Neuronal stem cell (in vitro differentiated cells): Measurements from ENCODE around the gene YY1.

Experiments
- DNase-seq: peaks from one replicate; pipeline ENCODE4 v3.0.0-alpha.2; 2013; ENCODE audit warnings: low spot score
- H2AFZ ChIP-seq: one replicate; pipeline ENCODE4 v1.6.1; 2013; ENCODE audit warnings: mild to moderate bottlenecking, low read length, inconsistent platforms
- H2AK5ac ChIP-seq: 2 replicates; pipeline ENCODE4 v1.6.1; 2013; ENCODE audit warnings: low read depth, mild to moderate bottlenecking, inconsistent platforms, low read length, moderate library complexity, mixed read lengths
- H2BK120ac ChIP-seq: 2 replicates; pipeline ENCODE4 v1.6.1; 2013; ENCODE audit warnings: low read depth, mild to moderate bottlenecking, inconsistent platforms, low read length, moderate library complexity, mixed read lengths
- H2BK12ac ChIP-seq: one replicate; pipeline ENCODE4 v1.6.1; 2013; ENCODE audit warnings: low read length, inconsistent platforms
- H2BK15ac ChIP-seq: 2 replicates; pipeline ENCODE4 v1.6.1; 2013; ENCODE audit warnings: mild to moderate bottlenecking, low read length, inconsistent platforms, mixed read lengths
- H2BK5ac ChIP-seq: one replicate; pipeline ENCODE4 v1.6.1; 2013; ENCODE audit warnings: inconsistent platforms, mild to moderate bottlenecking, low read length, moderate library complexity
- H3K14ac ChIP-seq: one replicate; pipeline ENCODE4 v1.6.1; 2013; ENCODE audit warnings: low read length, inconsistent platforms
- H3K18ac ChIP-seq: 2 replicates; pipeline ENCODE4 v1.6.1; 2013; ENCODE audit warnings: low read length, inconsistent platforms
- H3K23ac ChIP-seq: 2 replicates; pipeline ENCODE4 v1.6.1; 2013; ENCODE audit warnings: low read depth, mild to moderate bottlenecking, mixed read lengths, low read length, inconsistent platforms; ENCODE audit not compliant: poor library complexity
- H3K27ac ChIP-seq: replicated peaks from 3 replicates; pipeline ENCODE4 v1.5.1; 2013; ENCODE audit warnings: low read length, inconsistent platforms
- H3K27me3 ChIP-seq, 3 experiments: 2 replicates each; pipeline ENCODE4 v1.6.1; 2013; ENCODE audit warnings: low read length in 3 of 3, mild to moderate bottlenecking in 2 of 3, inconsistent platforms in 1 of 3, low read depth in 1 of 3, mixed read lengths in 1 of 3, moderate library complexity in 1 of 3; ENCODE audit not compliant: control insufficient read depth in 3 of 3, insufficient read depth in 3 of 3
- H3K36me3 ChIP-seq, 2 donors: replicated peaks in 1 of 2; 2 replicates each; pipeline ENCODE4 v1.6.1; 2013; ENCODE audit warnings: low read length in 2 of 2; ENCODE audit not compliant: control insufficient read depth in 2 of 2, insufficient read depth in 2 of 2
- H3K4ac ChIP-seq: 2 replicates; pipeline ENCODE4 v1.6.1; 2013; ENCODE audit warnings: inconsistent platforms, mild to moderate bottlenecking, low read length, moderate library complexity
- H3K4me1 ChIP-seq, 2 donors: 1 replicate in 1 of 2; 2 replicates in 1 of 2; pipeline ENCODE4 v1.6.1; 2013; ENCODE audit warnings: low read length in 2 of 2, low read depth in 1 of 2; ENCODE audit not compliant: control insufficient read depth in 2 of 2, insufficient read depth in 1 of 2
- H3K4me2 ChIP-seq: one replicate; pipeline ENCODE4 v1.6.1; 2013; ENCODE audit warnings: mild to moderate bottlenecking, low read length, inconsistent platforms; ENCODE audit not compliant: insufficient read depth, poor library complexity, severe bottlenecking
- H3K4me3 ChIP-seq, 2 donors: 2 replicates each; pipeline ENCODE4 v1.5.1; 2013; ENCODE audit warnings: low read length in 2 of 2, mild to moderate bottlenecking in 2 of 2, inconsistent platforms in 1 of 2, moderate library complexity in 1 of 2
- H3K79me1 ChIP-seq: one replicate; pipeline ENCODE4 v1.6.1; 2013; ENCODE audit warnings: low read depth, mild to moderate bottlenecking, inconsistent platforms, low read length, moderate library complexity
- H3K9ac ChIP-seq: one replicate; pipeline ENCODE4 v1.6.1; 2013; ENCODE audit warnings: mild to moderate bottlenecking, low read depth, low read length, inconsistent platforms; ENCODE audit not compliant: poor library complexity
- H3K9me3 ChIP-seq, 2 donors: replicated peaks in 1 of 2; 2 replicates each; pipeline versions ENCODE3 to v1.6.1; 2013; ENCODE audit warnings: low read length in 2 of 2, mild to moderate bottlenecking in 2 of 2, inconsistent platforms in 1 of 2, low read depth in 1 of 2, mixed read lengths in 1 of 2, moderate library complexity in 1 of 2; ENCODE audit not compliant: control insufficient read depth in 2 of 2, insufficient read depth in 1 of 2
- H4K8ac ChIP-seq: one replicate; pipeline ENCODE4 v1.6.1; 2013; ENCODE audit warnings: low read depth, mild to moderate bottlenecking, inconsistent platforms, low read length, moderate library complexity
- H4K91ac ChIP-seq: one replicate; pipeline ENCODE4 v1.6.1; 2013; ENCODE audit warnings: low read length, low read depth, mild to moderate bottlenecking, inconsistent platforms; ENCODE audit not compliant: poor library complexity
- WGBS, 2 donors: extraction: QIAGEN DNeasy Blood & Tissue Kit; methylation state at CpG; one replicate each; pipeline ENCODE4 v1.1.7; 2013; ENCODE audit warnings: missing lambda C conversion rate in 2 of 2, mixed read lengths in 1 of 2; ENCODE audit not compliant: insufficient read length in 2 of 2, insufficient replicate concordance in 1 of 2; ENCODE audit errors: extremely low coverage in 2 of 2; 5-methylcytosine and 5-hydroxymethylcytosine counted together

YY1 gene

DNA sequence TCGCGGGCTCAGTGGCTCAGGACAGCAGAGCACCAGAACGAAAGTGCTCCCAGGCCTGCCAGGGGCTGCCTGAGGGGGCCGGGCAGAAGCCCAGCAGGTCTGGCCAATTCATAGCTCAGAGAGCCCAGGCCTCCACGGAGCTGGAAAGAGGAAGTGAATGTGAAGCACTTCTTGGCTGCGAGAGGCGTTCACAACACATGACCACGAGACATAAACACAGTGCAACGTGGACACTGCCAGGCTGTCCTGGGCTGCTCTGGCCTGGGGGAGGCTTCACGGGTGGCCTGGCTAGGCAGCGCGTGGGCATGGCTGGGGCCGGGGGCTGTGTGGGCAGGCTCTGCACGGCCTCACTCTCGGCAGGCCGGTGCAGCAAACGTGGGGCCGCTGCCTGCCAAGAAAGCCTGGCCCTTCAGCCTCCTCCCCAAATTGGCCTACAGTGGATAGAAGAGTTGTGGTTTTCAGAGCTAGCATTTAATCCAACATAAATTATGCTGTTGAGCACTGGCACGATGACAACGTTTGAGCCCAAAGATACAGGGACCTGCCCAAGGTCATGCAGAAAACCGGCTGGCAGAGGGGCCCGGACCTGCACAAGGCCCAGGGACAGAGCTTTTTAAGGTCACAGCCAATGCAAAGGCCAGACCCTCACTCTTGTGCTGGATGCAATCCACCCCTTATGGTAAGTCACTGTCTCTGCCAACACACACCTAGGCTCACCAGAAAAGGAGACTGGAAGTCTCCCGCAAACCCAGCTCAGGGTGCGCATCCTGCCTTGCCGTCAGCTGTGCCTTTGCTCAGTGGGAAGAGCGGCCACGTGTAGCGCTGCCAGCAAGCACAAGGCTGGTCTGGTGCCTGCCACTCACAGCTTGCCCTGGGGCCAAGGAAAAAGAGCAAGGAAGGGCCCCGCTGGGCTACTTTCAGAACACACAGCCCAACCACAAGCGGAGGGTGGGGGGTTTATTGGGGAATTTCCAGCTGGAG, 58.7 kb downstream of the YY1 start:
- Histone ChIP-seq H3K27ac (no peak overlapping the region), H2AK5ac (no peak overlapping the region), H2BK120ac (no peak overlapping the region), H3K4me3 (no peak overlapping the region), H2BK12ac (no peak overlapping the region), H3K27me3 (no peaks in the 10 kb centered on the region), H3K9me3 (no peaks in the 10 kb centered on the region), H3K23ac (peak overlapping the region; percentile 47), H3K4me2 (no peak overlapping the region), H3K4ac (no peak overlapping the region), H3K14ac (no peak overlapping the region), H2BK5ac (no peak overlapping the region), H2AFZ (no peak overlapping the region), H3K36me3 (peaks cover 43 to 62% of the 10 kb centered on the region in 2 donors), H4K91ac (no peak overlapping the region), H2BK15ac (no peak overlapping the region), H3K9ac (no peak overlapping the region), H4K8ac (no peak overlapping the region), H3K79me1 (peaks cover 30% of the 10 kb centered on the region), H3K18ac (no peak overlapping the region), H3K4me1 (no peaks in the 10 kb centered on the region)
- WGBS, 2 donors: no CpG with 5 or more reads among the region's 30 CpGs
- no peak for DNase-seq

DNA sequence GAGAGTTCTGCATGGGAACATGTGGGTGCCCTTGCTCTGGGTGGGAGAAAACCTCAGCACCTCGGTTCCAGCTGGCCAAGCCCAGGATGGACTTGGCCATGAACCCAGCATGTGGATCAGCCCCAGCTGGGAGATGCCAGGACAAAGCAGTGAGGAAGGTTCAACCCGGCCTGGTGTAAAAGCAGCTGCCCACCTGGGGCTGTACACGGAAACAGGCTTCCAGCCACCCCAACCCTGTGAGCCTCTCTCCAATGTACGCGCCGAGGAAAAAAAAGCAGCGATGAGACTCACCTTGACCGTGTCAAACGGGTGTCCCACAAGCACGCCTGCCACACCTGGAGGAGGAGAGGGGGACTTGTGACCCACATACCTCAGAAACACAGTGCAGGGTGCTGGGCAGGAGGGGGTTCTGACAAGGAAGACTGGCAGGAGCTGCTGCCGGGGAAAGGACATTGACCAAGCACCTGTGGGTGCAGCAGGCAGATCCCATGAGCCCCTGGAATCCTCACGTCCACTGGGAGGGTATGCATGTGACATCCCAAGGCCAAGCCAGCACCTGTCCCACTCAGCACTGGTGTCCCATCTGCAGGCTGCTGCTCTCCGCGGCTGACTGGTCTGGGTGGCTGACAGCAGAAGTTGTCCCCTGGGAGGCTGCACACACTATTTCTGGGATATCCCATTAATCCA, 59.8 kb downstream of the YY1 start:
- Histone ChIP-seq H2BK120ac (no peak overlapping the region), H3K18ac (no peak overlapping the region), H2BK15ac (no peak overlapping the region), H2AK5ac (no peak overlapping the region), H3K27me3 (no peaks in the 10 kb centered on the region), H3K4me2 (no peak overlapping the region), H3K14ac (no peak overlapping the region), H3K9ac (no peak overlapping the region), H2BK5ac (no peak overlapping the region), H3K4me1 (peaks cover 0 to 5% of the 10 kb centered on the region in 2 donors), H2AFZ (no peak overlapping the region), H3K27ac (no peak overlapping the region), H3K9me3 (no peaks in the 10 kb centered on the region), H4K91ac (no peak overlapping the region), H3K4me3 (peak overlapping the region in 1 of 2 donors; percentile 44), H3K36me3 (peaks cover 39 to 60% of the 10 kb centered on the region in 2 donors), H4K8ac (no peak overlapping the region), H3K4ac (no peak overlapping the region), H3K23ac (no peak overlapping the region), H3K79me1 (peaks cover 30% of the 10 kb centered on the region), H2BK12ac (no peak overlapping the region)
- no peak for DNase-seq
- no CpG with 5 or more reads among the region's 14 CpGs for WGBS, 2 donors

DNA sequence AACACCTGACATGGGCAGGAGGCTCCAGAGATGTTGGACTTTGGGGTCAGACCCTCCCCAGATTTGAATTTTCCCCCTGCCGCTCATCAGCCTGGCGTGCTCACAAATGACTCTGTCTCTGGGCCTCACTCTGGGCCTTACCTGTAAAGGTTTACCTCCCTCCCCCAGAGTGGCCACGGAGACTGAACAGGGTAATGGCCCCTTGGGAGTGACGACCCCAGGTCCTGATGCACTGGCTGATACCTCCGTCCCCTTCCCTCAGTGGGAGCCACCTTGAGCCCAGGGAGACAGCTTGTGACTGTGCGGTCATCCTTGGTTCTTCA, 60.3 kb downstream of the YY1 start:
- no peak overlapping the region for H2BK5ac ChIP-seq
- H3K36me3 ChIP-seq: peaks cover 42 to 61% of the 10 kb centered on the region in 2 donors

DNA sequence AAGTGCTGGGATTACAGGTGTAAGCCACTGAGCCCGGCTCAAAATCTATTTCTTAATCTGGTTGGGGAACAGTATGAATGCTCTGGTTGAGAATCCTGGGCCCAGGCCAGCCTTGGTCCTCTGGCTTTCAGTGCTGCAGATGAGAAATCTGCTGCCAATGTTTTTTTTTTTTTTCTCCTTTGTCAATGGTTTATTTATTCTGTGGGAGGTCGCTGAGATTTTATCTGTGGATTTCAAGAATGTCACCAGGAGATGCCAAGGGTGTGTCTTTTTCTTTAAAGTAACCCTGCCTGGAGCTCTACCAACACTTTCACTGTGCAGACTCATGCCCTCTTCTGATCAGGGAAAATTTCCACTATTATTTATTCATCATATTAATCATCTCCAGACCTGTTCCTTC, 63.7 kb downstream of the YY1 start:
- H3K9me3 ChIP-seq: no peaks in the 10 kb centered on the region
- H3K18ac ChIP-seq: no peak overlapping the region
- no peak overlapping the region for H2BK5ac ChIP-seq
- no peak overlapping the region for H2BK12ac ChIP-seq
- H3K14ac ChIP-seq: no peak overlapping the region
- H2BK15ac ChIP-seq: no peak overlapping the region
- peaks cover 30 to 40% of the 10 kb centered on the region in 2 donors for H3K36me3 ChIP-seq
- no peak for DNase-seq
- H3K9ac ChIP-seq: no peak overlapping the region
- H3K4me2 ChIP-seq: no peak overlapping the region
- H3K79me1 ChIP-seq: peaks cover 33% of the 10 kb centered on the region
- H2AFZ ChIP-seq: no peak overlapping the region
- no peak overlapping the region for H3K27ac ChIP-seq
- no peaks in the 10 kb centered on the region for H3K27me3 ChIP-seq
- no CpG with 5 or more reads among the region's 2 CpGs for WGBS, 2 donors
- H4K91ac ChIP-seq: no peak overlapping the region
- no peak overlapping the region for H3K23ac ChIP-seq
- no peak overlapping the region for H2BK120ac ChIP-seq
- H3K4ac ChIP-seq: no peak overlapping the region
- H3K4me1 ChIP-seq: peaks cover 9 to 18% of the 10 kb centered on the region in 2 donors
- H4K8ac ChIP-seq: no peak overlapping the region
- no peak overlapping the region for H3K4me3 ChIP-seq
- no peak overlapping the region for H2AK5ac ChIP-seq

More for the DNA sequence above, 60.3 kb downstream of the YY1 start:
- H3K9ac ChIP-seq: no peak overlapping the region
- H3K4me3 ChIP-seq: peak overlapping the region in 1 of 2 donors; percentile 27
- no peak overlapping the region for H2AFZ ChIP-seq
- no peak overlapping the region for H4K91ac ChIP-seq
- H2BK120ac ChIP-seq: no peak overlapping the region
- DNase-seq: no peak
- H3K27me3 ChIP-seq: no peaks in the 10 kb centered on the region
- no peak overlapping the region for H3K23ac ChIP-seq
- peaks cover 0 to 10% of the 10 kb centered on the region in 2 donors for H3K4me1 ChIP-seq
- peak overlapping the region; percentile 73 for H2BK12ac ChIP-seq
- H3K4me2 ChIP-seq: no peak overlapping the region
- no peak overlapping the region for H2BK15ac ChIP-seq
- peak overlapping the region; percentile 63 for H3K14ac ChIP-seq
- peaks cover 33% of the 10 kb centered on the region for H3K79me1 ChIP-seq
- no CpG with 5 or more reads among the region's 6 CpGs for WGBS, 2 donors
- no peak overlapping the region for H4K8ac ChIP-seq
- no peak overlapping the region for H3K18ac ChIP-seq
- no peak overlapping the region for H3K4ac ChIP-seq
- no peak overlapping the region for H2AK5ac ChIP-seq
- H3K27ac ChIP-seq: no peak overlapping the region
- no peaks in the 10 kb centered on the region for H3K9me3 ChIP-seq
